Dermis microvascular lymphatic vessel endothelial cell (primary cell): ENCODE data around the gene MRGPRF. TPM values are rescaled to one million over a fixed set of nuclear protein-coding genes. Genes with fewer than 3 reads are reported as not detected.
A peak's percentile ranks its signal among the peaks of the same experiment; 100 is the strongest.
"Not testable (repeated sequence)": the region's sequence is repeated elsewhere in the genome, so short reads cannot be mapped to it uniquely, and the experiment has no call there.

Experiments
- DNase-seq, 2 donors: peaks; one replicate each; pipeline versions ENCODE4 v3.0.0 to v3.0.0-alpha.2; 2010; ENCODE audit warnings: low read depth in 2 of 2
- total RNA-seq: library from RNA; depleted of rRNA; stranded (reverse); fragments of >200 nt; gene quantifications from 2 replicates; pipeline ENCODE4 v1.2.1, GENCODE V29; 2014

MRGPRF gene
- total RNA-seq, 1 donor from 2014 or later: 0.13 TPM

- no peak for DNase-seq
Observed at GRCh38 chr11:68987211-68987610, 25.8 kb downstream of the MRGPRF start.

DNA sequence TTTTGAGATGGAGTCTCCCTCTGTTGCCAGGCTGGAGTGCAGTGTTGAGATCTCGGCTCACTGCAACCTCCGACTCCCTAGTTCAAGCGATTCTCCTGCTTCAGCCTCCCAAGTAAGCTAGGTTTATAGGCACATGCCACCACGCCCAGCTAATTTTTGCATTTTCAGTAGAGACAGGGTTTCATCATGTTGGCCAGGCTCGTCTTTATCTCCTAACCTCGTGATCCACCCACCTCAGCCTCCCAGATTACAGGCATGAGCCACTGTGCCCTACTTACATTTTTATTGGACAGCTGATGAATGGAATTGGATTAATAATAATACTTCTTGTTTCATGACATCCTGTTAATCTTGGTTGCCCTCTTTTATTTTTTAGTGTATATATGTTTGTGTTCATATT is 29.2 kb downstream of the MRGPRF start:
- no peak for DNase-seq

DNA sequence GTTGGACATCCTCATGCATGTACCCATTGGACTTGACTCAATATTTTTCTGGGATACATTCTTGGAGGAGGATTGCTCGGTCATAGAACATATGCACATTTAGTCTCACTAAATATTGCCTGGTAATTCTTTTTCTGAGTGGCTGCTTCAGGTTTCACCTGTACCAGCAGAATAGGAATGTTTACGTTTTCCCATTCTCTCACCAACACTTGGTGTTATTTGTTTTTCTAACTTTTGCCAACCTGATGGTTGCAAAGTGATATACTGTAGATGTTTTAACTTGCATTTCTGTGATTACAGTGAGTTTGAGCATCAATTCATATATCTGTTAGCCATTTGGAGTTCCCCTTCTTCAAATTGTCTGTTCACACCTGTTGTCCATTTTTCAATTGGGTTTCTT is 30.9 kb downstream of the MRGPRF start:
- DNase-seq: no peak

- no peak for DNase-seq
Observed at GRCh38 chr11:68980776-68981065, 32.3 kb downstream of the MRGPRF start, which contains the start of gene MRGPRD. TSS of gene MRGPRD (minus strand) at chr11:68980986. CDS start at chr11:68980986, 0 bp downstream.

GRCh38 chr11:68979931-68980775 is 32.9 kb downstream of the MRGPRF start:
- no peak for DNase-seq

GRCh38 chr11:68978931-68979594 is 34.0 kb downstream of the MRGPRF start:
- DNase-seq: peak in 1 of 2 donors; percentile 13

GRCh38 chr11:68978626-68978930 is 34.5 kb downstream of the MRGPRF start:
- DNase-seq: no peak

DNA sequence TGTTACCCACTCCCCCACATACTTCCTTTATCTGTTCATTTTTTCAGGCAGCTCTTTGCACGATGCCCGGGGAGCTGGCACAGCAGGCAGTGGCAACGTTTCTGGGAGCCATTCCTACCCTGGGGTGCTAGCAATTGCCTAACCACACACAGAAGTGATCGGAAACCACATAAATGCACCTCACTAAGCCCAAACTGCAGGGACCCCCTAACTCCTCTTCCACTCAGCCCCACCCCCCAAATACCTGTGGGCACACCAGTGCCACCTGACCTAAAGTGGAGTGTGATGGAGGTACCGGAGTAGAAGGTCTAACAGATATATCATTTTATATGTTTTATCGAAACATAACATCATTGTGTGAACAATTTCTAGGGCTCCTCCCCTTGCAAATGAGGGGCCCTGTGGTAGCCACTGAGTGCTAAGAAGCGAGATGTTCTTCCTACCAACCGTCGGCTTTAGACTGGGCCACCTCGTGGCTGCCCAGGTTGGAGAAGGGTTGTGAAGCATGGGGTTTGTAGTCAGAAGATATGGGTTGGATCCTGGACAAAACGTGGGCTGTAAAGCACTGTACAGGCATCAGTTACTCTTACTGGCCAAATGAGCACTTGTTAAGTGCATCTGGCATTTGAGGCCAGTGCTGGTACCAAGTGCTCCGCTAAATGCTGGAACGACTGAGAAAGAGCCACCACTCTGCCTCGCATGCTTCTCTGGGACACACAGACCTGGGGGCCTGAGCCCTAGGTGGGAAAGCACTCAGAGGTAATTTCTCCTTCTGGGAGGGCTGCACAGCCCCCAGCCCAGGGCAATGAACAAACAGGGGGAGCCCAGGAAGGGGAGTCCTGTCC is 35.0 kb downstream of the MRGPRF start:
- DNase-seq: no peak

DNA sequence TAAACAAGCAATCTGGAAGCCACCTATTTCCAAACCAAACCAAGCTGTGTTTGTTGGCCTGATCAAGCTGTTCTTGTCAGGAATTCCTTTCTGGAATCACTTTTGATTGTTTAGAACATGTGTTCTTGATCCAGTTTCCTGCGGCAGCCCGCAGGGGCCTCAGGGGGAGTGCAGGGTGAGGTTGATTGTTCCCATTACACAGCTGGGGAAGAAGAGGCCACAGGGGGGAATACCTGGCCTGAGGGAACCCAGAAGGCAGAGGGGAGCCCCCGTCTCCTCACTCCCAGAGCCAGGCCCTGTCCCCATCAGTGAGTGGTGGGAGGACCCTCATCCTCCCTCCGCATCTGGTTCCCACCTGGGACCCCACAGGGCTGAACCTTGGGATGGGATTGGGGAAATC is 36.5 kb downstream of the MRGPRF start:
- DNase-seq: peak in 1 of 2 donors; percentile 47

- DNase-seq: no peak
Observed at GRCh38 chr11:68976095-68976494, 37.0 kb downstream of the MRGPRF start.

DNA sequence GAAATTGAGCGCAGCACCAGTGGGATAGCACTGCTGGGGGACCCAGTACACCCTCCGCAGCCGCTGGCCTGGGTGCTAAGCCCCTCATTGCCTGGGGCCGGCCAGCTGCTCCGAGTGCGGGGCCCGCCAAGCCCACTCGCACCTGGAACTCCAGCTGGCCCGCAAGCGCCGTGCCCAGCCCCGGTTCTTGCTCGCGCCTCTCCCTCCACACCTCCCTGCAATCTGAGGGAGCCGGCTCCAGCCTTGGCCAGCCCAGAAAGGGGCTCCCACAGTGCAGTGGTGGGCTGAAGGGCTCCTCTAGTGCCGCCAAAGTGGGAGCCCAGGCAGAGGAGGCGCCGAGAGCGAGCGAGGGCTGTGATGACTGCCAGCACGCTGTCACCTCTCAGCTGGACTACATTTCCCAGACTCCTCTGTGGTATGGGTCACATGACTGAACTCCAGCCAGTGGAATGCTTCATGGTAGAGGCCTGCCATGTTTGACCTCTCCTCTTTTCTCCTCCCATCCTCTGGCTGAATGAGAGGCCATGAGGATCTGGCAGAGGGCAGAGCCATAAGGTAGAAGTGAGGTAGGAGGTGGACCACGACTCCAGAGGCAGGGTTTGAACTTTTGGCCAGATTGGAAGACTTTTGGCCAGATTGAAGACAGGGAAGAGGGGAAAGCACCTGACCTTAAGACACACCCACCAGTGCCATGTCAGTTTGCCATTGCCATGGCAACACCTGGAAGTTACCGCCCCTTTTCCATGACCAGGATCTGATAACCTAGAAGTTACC is 38.4 kb downstream of the MRGPRF start:
- DNase-seq: peak; percentile 14 to 26

- DNase-seq: not testable (repeated sequence)
Observed at GRCh38 chr11:68973706-68974105, 39.3 kb downstream of the MRGPRF start.

DNA sequence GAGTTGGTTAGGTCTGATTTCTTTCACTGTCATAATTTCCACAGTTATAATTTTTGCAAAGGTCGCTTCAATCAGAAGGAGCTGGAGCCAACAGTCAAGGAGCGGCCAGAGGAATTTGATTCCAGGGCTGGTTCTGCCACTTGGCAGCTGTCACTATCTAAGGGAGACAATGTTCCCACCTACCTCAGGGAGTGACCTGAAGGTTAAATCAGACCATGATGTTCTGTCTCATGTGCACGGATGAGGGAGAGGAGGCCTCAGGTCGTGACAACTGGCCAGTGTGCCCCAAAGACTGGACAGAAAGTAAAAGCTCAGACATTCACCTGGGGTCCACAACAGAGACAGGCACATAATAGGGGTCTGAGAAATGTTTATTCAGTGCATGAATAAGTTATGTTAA is 39.8 kb downstream of the MRGPRF start:
- DNase-seq: no peak

GRCh38 chr11:68970921-68971636 is 42.0 kb downstream of the MRGPRF start:
- no peak for DNase-seq

DNA sequence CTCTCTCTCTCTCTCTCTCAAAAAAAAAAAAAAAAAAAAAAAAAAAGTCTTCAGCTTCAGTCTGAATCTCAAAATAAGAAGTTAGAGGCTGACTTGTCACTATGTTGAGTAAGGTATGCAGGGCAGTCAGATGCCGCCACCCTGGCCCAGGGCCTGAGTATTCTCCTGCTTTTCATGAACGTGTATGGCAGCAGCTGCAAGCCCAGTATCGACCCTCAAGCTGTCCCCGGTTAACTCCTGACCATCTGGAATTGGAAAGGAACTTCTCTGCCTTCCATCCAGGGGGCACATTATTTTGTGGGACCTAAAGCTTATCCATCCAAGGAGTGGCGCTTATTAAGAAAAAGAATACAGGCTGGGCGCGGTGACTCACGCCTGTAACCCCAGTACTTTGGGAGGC is 43.7 kb downstream of the MRGPRF start:
- DNase-seq: no peak

DNA sequence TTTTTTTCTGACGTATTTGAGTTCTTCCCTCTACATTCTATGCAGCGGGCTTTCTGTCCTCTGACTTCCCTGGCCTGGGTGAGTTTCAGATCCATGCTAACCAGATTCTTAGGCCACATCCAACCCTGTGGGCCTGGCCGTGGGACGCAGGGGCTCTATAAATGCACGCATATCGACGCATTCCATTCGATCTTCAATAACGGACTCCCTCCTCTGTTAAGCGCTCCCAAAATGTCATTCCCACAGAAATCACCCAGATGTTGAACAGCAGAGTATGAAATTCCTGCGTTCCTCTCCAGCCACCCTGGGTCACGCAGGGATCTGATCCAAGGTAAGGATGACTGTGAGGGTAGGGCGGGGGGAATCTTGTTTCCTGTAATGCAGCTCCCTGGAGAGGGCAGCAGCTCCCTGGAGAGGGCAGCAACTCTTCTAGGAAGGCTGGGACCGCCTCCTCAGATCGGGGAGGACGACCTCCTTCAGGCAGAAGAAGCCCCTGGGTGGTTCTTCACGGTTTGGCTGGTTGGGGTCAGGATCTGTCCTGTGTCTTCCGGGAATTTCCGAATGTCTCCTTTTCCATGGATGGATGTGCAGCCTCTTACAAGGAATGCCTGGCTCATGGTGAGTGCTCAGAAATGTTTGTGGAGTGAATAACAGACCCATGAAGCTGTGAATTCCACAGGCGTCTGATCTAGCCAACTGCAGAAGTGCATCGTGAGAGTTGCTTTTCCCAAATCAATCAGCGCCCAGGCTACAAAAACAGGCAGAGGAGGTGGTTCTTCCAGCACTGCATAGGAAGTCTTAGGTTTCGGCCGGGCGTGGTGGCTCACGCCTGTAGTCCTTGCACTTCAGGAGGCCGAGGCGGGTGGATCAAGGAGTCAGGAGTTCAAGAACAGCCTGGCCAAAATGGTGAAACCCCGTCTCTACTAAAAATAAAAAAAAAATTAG is 44.5 kb downstream of the MRGPRF start:
- DNase-seq: no peak

DNA sequence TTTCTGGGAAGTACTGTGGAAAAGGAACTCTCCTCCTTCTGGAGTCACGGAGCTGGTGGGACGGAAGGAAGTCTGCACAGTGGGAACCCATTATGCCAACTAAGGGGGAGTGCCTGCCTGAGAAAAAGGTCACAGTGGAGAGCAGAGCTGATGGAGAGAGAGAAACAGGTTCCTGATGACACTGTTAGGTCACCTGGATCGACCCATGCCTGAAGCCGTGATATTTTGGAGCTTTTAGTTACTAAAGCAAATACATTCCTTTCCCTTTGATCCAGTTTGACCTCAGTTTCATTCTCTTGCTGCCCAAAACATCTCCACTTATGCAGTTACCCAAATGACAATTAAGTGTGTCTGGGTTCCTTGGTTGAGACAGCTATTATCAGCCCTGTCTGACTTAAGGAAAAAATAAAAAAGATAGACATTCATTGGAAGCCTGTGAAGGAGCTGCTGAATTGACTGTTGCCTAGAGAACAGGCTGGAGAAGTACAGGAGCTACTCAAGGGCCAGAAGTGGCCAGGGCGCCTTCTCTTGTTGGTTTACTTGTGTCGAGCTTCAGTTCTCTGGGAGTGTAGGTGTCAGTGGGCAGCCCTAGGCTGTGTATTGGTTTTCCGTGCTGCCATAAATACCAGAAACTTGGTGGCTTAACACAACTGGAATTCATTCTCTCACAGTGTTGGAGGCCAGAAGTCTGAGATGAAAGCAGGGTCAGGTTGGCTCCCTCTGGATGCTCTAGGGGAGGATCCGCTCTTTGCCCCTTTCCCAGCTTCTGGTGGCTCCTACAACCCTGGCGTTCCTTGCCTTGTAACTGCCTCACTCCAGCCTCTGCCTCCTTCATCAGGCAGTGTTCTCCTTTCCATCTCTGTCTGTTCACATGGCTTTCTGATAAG is 45.9 kb downstream of the MRGPRF start:
- DNase-seq: no peak

DNA sequence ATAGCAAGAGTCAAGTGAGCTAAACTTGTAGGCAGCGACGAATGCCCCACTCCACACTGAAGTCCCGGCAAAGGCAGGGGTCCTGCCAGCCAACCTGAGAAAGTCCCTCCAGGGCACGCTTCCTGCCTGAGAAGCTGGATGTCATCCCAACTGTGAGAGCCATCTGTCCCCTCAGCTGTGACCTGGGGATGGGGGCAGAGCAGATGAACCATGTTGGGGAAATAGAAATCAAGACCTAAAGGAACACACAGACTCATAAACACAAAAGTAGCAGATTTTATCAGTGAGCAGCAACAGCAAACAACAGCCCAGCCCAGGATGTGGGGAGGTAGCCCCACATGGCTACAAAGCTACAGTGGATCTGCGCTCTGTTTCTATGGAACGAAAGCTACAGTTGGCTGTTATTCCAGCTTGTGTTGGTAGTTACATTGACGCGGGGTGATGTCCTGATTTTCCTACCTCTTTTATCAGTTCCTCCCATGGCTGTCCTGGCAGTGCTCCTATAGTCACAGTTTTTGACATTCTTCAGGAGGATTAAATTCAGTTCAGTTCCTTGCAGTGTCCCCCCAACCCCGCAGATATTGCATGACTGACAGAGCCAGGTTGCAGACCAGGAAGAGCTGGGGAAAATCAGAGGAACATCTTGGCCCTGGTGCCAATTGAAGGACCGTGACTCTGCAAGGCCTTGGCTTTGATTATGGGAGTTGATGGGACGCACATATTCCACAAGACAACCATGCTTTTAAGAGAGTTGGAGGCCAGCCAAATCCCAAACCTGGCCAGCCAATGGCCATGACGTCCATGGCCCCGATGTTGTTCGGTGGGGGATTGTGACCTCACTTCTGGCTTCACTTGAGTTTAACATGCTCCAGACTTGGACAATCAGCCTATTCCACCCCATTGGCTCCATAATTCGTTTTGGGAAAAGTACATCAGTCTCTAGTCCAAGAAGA is 46.9 kb downstream of the MRGPRF start:
- no peak for DNase-seq
